Measurements from ENCODE around the gene ARHGEF9.

Gene ARHGEF9

GRCh38 chrX:63746715-63747114, 38.3 kb downstream of the ARHGEF9 start:
- DNase-seq (ENCODE audit: low read depth in 2 of 2) = no peak

DNA sequence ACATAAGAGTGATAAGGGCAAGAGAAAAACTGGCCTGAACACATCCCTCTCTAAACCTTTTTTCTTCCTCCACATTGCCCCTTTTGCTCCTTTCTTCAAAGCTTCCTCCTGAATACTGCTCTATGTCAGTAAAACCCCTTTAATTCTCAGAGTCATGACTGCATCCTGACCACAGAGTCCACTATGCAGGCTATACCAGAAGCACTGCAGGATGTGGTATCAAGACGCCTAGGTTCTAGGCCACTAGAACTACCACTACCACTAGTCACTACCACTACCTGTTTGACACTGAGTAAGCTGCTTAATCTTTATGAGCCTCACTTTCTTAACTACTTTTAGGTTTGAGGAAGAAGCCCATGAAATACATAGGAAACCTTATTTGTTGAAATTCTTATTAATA, 38.7 kb downstream of the ARHGEF9 start:
- no peak for DNase-seq (ENCODE audit: low read depth in 2 of 2)

DNA sequence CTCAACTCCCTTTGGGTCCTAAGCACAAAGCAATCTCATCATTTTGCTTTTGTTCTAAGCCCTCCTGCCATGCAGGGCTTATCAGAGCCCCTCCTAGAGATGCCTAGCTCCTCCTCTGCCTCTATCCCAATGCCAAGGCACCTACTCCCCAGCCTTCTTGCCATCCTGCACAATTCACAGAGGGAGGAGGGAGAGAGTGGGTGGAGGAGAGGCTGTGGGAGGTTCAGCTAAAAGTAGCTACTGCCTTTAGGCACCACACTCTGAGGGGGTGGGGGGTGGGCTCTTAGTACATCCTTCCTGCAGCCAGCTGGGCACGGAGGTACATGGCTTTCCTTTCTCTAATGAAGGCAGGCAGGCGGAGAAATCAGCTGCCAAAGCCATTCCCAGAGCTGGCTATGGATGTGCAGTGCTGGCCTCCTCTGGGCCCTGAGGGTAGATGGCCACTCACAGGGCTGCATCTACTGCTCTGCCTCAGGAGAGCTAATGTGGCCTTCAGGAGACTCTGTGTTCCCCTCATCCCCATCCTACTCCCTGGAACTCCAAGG, 40.1 kb downstream of the ARHGEF9 start:
- DNase-seq (ENCODE audit: low read depth in 2 of 2) = no peak

DNA sequence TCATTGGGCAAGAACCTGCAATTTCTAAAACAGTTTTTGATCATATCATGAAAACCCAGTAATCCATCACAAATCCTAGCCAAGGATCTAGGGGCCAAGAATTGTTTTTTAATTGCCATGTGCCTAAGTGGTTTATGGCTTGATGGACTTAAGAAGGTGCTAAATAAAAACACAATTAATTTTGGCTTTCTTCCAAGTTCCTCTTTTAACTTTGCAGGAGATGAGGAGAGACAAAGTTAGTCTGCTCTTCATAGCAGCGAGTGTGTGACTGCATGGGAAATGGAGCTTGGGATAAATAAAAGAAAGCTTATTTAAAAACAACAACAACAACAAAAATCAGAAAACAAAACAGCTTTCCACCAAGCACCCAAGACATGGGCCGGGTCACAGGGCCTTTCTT, 41.4 kb downstream of the ARHGEF9 start:
- DNase-seq (ENCODE audit: low read depth in 2 of 2) = no peak

GRCh38 chrX:63740382-63740781, 44.6 kb downstream of the ARHGEF9 start:
- DNase-seq (ENCODE audit: low read depth in 2 of 2) = no peak

DNA sequence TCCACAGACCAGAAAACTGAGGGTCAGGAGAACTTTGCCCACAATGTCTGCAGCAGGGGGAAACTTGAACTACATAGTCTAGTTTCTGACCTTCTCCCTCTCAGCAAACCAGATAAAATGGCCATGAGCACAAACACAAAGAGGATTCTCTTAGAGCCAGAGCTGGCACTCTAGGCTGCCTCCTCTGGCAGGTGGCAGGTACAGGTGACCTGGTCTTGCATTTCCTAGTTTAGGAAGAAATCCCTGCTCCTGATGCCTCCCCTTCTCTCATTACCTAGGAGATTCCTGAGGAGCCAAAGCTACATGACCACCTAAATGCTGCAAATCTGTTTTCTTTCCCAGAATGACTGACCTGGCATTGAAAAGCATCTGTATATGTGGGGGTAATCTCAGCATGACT, 45.1 kb downstream of the ARHGEF9 start:
- DNase-seq (ENCODE audit: low read depth in 2 of 2) = no peak

DNA sequence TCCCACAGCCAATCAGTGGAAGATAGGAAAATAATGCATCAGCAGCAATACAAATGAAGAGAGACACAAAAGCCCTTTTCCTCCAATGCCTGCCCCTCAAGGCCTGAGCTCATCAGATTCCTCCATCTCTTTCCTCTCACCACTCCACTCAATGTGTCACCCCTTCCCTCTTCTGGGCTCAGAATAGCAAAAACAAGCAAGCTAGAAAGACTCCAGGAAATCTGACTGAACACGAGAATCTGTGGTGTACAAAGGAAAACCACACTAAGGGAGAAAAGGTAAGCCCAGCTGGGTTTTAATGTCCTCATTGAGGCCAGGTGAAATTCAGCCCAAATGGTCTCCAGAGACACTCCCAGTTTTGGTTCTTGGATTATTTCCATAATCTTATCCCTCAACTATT, 46.3 kb downstream of the ARHGEF9 start:
- DNase-seq (ENCODE audit: low read depth in 2 of 2) = no peak

GRCh38 chrX:63737131-63737921, 47.7 kb downstream of the ARHGEF9 start:
- no peak for DNase-seq (ENCODE audit: low read depth in 2 of 2)

DNA sequence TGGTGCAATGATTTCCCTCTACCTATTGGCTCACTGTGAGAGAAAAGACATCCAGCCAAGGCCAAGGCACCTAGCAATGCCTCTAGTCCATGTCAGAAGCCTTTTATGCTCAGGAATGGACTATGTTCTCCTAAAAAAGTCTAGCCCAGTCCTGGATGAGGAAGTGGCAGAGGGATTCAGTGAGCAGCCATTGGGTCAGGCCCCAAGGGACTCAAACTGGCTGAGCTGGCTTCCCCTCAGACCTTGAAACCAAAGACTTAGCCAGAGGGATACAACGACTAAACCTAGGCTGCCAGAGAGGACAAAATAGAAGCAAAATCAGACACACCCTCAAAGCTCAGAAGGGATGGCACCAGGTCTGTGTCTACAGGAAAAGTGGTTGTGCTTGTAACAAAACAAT, 49.1 kb downstream of the ARHGEF9 start:
- DNase-seq (ENCODE audit: low read depth in 2 of 2) = no peak

DNA sequence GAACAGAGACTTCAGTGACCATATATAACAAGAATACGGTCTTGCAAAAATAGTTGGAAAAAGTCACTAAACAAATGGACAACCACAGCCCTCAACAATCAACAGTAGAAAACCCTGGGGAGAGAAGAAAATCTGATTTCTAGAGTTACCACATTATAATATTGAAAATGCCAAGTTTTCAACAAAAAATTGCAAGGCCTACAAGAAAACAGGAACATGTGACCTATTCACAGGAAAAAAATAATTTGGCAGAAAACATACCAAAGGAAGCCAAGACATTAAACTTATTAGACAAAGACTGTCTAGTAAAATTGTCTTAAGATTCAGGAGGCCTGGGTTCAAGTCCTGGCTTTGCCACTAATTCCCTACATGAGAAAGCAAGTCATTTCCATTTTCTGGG, 64.7 kb downstream of the ARHGEF9 start:
- no peak for DNase-seq (ENCODE audit: low read depth in 2 of 2)

GRCh38 chrX:63719633-63720032, 65.4 kb downstream of the ARHGEF9 start:
- no peak for DNase-seq (ENCODE audit: low read depth in 2 of 2)

DNA sequence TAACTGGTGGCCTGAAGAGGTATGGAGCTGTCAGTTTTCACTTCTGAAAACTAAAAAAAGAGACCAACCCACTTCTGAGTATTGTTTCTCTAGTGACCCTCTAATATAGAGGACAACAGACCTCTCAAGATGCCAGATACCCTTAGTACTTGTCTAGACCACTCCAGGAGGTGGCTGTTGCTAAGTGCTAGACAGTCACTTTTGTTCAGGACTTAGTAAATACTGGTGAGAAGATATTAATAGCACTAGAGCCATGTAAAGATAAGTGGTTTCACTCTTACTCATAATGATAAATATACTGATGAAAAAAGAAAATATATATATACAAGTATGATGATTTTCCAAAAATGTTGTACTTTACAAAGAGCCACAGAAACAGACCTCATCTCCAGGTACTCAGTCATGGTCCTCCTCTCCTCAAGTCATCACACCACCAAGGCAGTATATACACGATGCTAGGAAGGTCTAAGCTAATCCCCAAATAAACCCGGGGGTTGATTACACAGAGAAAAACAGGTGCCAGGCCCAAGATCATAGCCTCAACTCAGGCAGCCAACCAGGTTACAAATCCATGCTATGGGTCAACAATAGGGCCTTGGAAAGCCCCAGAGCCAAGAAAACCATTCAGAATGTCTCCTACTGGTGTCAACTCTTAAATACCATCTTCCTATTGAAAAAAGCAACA, 66.9 kb downstream of the ARHGEF9 start:
- no peak for DNase-seq (ENCODE audit: low read depth in 2 of 2)

- no peak for DNase-seq (ENCODE audit: low read depth in 2 of 2)
Observed at GRCh38 chrX:63713526-63713925, 71.5 kb downstream of the ARHGEF9 start.

DNA sequence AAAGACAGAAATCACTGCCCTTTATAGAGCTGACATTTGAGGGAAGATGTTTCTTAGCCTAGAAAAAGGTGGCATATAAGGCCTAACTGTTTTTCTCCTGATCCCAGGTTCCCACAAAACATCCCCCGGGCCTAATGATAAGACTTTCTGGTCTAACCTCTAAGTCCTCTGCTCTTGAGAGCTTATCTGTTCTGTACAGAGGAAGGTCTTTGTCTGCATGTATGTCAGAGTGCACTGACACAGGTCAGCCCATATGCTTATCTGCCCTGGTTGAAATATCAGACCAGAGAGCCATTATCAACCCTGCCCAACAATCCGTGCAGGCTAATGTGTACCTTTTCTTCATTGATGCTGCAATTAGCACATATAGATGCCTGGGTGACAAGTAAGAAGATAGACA, 76.2 kb downstream of the ARHGEF9 start:
- no peak for DNase-seq (ENCODE audit: low read depth in 2 of 2)

GRCh38 chrX:63702556-63702955, 82.5 kb downstream of the ARHGEF9 start:
- DNase-seq (ENCODE audit: low read depth in 2 of 2) = no peak

DNA sequence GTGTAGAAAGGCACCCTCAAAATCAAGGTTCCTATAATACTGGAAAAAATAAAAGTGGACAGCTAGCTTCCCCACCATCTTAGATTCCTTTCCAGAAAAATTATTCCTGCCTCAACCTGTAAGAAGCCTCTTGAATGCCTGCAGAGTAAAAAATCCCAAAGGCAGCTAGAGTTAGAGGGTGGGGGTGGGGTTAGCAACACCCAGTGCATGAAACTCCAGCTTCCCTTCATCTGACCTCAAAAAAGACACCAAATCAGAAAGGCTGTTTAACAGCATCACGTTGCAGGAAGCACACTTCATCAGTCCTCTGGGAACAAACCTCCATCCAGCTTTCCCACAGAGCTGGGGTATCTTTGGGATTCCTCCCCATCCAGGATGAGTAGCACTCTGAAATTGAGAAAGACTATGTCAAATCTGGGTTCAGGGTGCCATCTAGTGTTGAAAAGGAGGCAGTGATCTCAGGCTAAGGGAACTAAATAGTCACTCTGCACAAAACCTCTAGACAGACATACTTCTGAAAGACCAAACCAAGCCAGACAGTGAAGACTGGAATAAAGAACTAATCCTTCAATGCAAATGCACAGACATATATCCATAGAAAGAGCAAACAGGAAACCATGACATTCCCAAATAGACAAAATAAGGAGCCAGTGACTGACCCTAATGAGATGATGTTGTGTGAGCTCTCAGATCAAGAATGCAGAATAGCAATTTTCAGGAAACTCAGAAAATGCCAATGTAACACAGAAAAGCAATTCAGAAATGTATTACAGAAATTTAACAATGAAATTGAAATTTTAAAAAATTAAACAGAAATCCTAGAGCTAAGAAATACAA, 97.9 kb downstream of the ARHGEF9 start:
- DNase-seq (ENCODE audit: low read depth in 2 of 2) = no peak

DNA sequence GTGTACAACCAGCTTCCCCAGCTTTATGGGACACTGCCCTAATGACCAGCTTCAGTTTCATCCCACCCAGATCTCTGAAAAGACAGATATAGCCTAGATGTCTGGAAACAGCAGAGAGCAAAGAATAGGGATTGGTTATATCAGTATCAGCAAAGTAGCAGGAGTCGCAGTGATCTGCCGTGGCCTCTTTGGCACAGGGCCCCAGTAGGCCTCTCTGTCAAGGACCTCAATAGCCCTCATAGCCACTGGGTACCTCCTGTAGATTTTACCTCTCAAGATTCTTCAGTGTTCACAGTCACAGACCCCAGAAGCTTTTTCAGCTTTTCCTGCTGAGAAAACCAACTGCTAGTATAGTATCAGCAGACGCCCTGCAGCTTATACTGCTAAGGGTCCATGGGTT, 104.6 kb downstream of the ARHGEF9 start:
- no peak for DNase-seq (ENCODE audit: low read depth in 2 of 2)

DNA sequence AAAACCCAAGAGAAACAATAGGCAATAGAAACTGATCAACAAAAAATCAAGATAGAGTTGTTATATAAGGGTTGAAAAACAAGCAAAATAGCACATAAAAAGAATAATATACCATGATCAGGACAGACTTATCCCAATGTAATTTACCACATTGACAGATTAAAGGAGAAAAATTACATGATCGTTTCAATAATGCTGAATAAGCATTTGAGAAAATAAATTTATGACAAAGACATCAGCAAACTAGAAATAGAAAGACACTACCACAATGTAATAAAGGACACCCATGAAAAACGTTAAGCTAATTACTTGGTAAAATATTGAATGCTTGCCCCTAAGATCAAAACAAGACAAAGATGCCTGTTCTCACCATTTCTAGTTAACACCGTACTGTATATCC, 105.6 kb downstream of the ARHGEF9 start:
- DNase-seq (ENCODE audit: low read depth in 2 of 2) = no peak

DNA sequence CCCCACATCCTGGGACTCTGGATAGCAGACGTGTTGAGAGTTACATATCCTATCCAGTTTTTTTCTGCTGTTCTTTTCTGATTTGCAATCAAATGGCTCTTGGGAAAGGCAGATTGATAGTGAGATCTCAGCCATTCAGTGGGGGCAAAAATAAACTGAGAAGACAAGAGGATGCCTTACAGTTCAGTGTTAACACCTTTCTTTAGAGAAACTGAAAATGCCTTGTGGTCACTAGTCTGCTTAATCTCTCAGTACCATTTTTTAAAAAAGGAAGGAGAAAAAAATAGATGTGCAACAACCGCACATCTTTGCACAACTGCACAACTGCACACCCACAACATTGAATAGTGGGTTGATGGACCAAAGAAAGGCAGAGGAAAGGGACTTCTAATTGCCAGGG, 109.3 kb downstream of the ARHGEF9 start:
- no peak for DNase-seq (ENCODE audit: low read depth in 2 of 2)

DNA sequence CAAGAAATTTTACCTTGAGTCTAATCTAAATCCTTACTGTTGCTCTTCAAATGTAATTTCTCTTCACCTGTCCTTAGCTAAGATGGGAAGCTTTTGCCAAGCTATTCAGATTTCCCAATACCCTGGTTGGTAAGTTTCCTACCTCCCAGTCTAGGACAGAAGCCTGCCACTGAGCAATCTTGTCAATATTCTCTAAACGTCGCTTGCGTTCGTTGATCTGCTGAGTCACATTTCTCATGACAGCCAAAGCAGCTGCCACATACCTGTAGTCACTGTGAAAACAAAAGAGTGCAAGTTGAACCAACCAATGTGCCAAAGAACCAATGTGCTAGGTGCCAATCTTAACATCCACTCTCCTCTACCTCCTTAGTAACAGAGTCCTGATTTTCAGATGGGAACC, 111.1 kb downstream of the ARHGEF9 start:
- DNase-seq (ENCODE audit: low read depth in 2 of 2) = no peak

DNA sequence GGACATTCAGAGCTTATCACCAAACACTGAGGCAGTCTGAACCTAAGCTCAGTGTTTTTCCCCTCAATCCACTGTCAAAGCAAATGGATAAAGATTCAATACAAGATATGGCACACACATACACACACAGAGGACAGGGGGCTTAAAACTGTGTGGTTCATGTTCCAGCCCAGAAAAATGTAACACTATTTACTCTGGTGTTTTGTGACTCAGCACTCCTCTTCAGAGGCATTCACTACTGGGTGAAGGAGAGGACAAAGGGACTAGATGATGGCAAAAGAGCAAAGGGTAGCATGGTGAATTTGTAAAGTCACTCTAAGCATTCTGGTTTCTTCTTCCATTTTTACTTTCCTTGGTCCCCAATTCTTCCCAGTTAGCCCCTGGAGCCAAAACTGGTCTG, 120.3 kb downstream of the ARHGEF9 start:
- DNase-seq (ENCODE audit: low read depth in 2 of 2) = no peak

DNA sequence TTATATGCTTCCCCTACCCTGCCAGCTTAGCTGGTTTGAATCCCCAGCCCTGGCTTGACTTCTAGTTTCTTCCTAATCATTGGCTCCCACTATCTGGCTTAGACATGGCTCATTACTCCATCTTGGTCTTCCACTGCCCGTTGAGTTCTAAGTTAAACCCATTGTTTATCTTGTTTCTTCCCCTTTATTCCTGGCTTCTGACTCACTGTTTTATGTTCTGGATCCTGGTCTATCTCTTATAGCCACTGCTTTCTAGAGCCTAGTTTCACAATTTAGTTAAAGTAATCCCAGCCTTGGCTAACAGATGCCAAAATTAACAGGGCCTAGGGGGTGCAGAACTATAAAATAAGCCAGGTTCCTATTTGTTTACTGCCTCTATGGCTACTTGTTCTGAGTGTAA, 120.9 kb downstream of the ARHGEF9 start:
- DNase-seq (ENCODE audit: low read depth in 2 of 2) = no peak
